PC-3 (cell line): ENCODE data around the gene SLC7A6OS.

Source experiments
- CTCF ChIP-seq: fragments of 300-600 bp; sonication (generic); conservative IDR thresholded peaks from 2 replicates; pipeline ENCODE4 v1.5.1; 2017; ENCODE audit warnings: antibody characterized with exemption, low read depth, mild to moderate bottlenecking, low read length
- EZH2 ChIP-seq: fragments of 300-600 bp; sonication (generic); IDR thresholded peaks from one replicate; pipeline ENCODE4 v1.6.1; 2017; ENCODE audit warnings: antibody characterized with exemption, mild to moderate bottlenecking, low read length; ENCODE audit not compliant: unreplicated experiment
- EZH2phosphoT487 ChIP-seq: fragments of 300-600 bp; sonication (generic); IDR thresholded peaks from 2 replicates; pipeline ENCODE4 v1.6.1; 2018; ENCODE audit warnings: mild to moderate bottlenecking, antibody characterized with exemption, low read length, borderline replicate concordance

DNA sequence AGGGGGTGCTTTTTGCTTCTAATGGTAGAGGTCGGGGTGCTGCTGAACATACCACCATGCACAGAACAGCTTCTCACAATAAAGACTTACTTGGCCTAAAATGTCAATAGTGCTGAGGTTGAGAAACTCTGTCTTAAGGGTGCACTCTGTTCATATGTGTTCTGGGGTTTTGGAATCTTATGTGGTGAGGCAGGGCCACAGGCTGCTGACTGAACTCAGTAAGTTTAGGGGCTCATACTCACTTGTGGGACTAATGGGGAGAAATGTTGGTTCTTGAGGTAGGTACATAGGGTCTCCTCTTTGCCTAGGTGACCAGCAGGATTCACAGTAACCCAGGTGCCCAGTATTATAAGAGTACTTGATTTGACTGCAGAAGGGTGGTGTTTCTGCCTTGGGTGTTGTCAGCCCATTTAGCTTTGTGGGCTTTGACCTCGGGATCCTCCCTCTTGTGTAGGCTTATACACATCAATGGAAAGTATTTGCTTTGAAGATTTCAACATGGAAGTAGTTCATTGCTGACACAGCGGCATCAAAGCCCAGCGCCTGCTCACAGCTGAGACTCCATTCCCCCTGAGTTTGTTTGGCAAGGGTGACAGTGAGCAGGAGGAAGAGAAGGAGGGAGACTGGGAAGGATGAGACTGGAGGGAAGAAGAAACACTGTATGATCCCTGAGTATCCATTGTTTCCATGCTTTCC, 29.2 kb downstream of the SLC7A6OS start:
- TF ChIP-seq CTCF (no peak), EZH2 (no peak), EZH2phosphoT487 (no peak)
